Esophagus muscularis mucosa (tissue), 3 donors: ENCODE data around the gene ADAM8.

ENCODE experiments used
- POLR2A ChIP-seq: fragments of 450-650 bp; IDR thresholded peaks from one replicate; pipeline ENCODE4 v1.6.1; 2017; ENCODE audit warnings: antibody characterized with exemption, moderate library complexity, mild to moderate bottlenecking, low read depth
- POLR2AphosphoS5 ChIP-seq, 2 donors: sonication (generic); formaldehyde crosslinking; IDR thresholded peaks; one replicate each; pipeline ENCODE4 v1.6.1; 2017; ENCODE audit warnings: antibody characterized with exemption in 2 of 2
- TF ChIP-seq, protein P1 (sequence below), 3 experiments: fragments of 200-600 bp in 2 of 3; fragments of 450-650 bp in 1 of 3; sonication (generic) in 2 of 3; IDR thresholded peaks; one replicate each; pipeline ENCODE4 v1.5.1; 2017 to 2019; ENCODE audit warnings: antibody characterized with exemption in 3 of 3, mild to moderate bottlenecking in 2 of 3, moderate library complexity in 1 of 3

DNA sequence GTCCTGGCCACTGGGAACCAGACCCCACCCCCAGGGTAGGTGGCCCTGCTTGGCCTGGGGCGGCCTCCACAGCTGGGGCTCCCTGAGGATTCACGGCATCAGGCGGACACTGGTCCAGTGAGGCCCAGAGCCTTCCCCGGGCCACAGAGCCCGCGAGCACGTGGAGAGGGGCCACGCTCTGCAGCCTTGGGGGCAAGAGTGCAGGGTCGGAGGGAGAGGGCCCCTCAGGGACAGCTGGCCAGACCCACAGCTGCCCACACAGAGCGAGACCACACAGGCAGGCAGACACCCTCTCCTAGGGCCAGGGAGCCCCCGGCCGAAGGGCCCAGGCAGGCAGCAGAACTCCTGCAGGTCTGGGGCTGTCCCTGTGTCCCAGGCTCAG lies 28.3 kb downstream of the ADAM8 start:
- TF ChIP-seq, protein P1, sequence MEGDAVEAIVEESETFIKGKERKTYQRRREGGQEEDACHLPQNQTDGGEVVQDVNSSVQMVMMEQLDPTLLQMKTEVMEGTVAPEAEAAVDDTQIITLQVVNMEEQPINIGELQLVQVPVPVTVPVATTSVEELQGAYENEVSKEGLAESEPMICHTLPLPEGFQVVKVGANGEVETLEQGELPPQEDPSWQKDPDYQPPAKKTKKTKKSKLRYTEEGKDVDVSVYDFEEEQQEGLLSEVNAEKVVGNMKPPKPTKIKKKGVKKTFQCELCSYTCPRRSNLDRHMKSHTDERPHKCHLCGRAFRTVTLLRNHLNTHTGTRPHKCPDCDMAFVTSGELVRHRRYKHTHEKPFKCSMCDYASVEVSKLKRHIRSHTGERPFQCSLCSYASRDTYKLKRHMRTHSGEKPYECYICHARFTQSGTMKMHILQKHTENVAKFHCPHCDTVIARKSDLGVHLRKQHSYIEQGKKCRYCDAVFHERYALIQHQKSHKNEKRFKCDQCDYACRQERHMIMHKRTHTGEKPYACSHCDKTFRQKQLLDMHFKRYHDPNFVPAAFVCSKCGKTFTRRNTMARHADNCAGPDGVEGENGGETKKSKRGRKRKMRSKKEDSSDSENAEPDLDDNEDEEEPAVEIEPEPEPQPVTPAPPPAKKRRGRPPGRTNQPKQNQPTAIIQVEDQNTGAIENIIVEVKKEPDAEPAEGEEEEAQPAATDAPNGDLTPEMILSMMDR (IDR thresholded peaks at IDR 0.05), result no peak
- TF ChIP-seq POLR2A (no peak), POLR2AphosphoS5 (IDR thresholded peaks at IDR 0.05) (no peak)
